GM12891 (cell line): ENCODE results near the gene OR14J1.

Experiments used
- POLR2A ChIP-seq: IDR thresholded peaks from 2 replicates; pipeline ENCODE4 v1.6.1; 2011; ENCODE audit warnings: low read depth, low read length, control low read depth
- POU2F2 ChIP-seq: IDR thresholded peaks from 2 replicates; pipeline ENCODE4 v1.6.1; 2011; ENCODE audit warnings: low read depth, mild to moderate bottlenecking, control low read depth, low read length, moderate library complexity

GRCh38 chr6:29355603-29356002 is 54.1 kb downstream of the OR14J1 start:
- TF ChIP-seq POLR2A, result no peak
- no peak for TF ChIP-seq POU2F2
